ENCODE results near the gene DLEC1.

DNA sequence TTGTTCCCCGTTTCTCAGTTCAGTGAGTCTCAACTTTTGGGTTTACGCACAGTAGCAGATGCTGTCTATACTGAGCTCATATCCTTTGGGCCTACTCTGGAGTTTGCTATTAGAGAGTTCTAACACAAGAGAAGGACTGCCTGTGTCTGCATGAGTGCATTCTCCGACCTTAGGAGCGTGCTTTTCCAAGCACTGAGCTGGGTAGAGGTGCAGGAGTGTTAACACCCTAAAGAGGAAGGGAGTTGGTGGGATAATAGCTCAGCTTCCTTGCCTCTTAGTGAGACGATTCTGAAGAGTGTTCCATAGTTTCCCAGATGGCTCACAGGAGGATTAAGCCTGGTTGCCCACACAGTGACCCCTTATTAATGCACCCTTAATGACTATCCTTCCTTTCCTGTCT lies 119.5 kb downstream of the DLEC1 start:
- TF ChIP-seq, protein P1, sequence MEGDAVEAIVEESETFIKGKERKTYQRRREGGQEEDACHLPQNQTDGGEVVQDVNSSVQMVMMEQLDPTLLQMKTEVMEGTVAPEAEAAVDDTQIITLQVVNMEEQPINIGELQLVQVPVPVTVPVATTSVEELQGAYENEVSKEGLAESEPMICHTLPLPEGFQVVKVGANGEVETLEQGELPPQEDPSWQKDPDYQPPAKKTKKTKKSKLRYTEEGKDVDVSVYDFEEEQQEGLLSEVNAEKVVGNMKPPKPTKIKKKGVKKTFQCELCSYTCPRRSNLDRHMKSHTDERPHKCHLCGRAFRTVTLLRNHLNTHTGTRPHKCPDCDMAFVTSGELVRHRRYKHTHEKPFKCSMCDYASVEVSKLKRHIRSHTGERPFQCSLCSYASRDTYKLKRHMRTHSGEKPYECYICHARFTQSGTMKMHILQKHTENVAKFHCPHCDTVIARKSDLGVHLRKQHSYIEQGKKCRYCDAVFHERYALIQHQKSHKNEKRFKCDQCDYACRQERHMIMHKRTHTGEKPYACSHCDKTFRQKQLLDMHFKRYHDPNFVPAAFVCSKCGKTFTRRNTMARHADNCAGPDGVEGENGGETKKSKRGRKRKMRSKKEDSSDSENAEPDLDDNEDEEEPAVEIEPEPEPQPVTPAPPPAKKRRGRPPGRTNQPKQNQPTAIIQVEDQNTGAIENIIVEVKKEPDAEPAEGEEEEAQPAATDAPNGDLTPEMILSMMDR (IDR thresholded peaks at IDR 0.05), result no peak
- TF ChIP-seq TP53 (CRISPR knock-in tag; IDR thresholded peaks at IDR 0.05) (no peak), TEAD4 (CRISPR knock-in tag; IDR thresholded peaks at IDR 0.05) (no peak), GRHL2 (CRISPR knock-in tag; IDR thresholded peaks at IDR 0.05; ENCODE audit: insufficient replicate concordance, severe bottlenecking) (no peak), NR1H2 (CRISPR knock-in tag; IDR thresholded peaks at IDR 0.05) (no peak), ZNF416 (CRISPR knock-in tag; IDR thresholded peaks at IDR 0.05) (no peak), CBFB (CRISPR knock-in tag; IDR thresholded peaks at IDR 0.05; ENCODE audit: low read depth) (no peak), JUN (CRISPR knock-in tag; IDR thresholded peaks at IDR 0.05) (no peak)
- TF ChIP-seq, protein P2, sequence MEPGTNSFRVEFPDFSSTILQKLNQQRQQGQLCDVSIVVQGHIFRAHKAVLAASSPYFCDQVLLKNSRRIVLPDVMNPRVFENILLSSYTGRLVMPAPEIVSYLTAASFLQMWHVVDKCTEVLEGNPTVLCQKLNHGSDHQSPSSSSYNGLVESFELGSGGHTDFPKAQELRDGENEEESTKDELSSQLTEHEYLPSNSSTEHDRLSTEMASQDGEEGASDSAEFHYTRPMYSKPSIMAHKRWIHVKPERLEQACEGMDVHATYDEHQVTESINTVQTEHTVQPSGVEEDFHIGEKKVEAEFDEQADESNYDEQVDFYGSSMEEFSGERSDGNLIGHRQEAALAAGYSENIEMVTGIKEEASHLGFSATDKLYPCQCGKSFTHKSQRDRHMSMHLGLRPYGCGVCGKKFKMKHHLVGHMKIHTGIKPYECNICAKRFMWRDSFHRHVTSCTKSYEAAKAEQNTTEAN (CRISPR knock-in tag; IDR thresholded peaks at IDR 0.05), result no peak
- TF ChIP-seq, protein P3, sequence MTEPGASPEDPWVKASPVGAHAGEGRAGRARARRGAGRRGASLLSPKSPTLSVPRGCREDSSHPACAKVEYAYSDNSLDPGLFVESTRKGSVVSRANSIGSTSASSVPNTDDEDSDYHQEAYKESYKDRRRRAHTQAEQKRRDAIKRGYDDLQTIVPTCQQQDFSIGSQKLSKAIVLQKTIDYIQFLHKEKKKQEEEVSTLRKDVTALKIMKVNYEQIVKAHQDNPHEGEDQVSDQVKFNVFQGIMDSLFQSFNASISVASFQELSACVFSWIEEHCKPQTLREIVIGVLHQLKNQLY (CRISPR knock-in tag; IDR thresholded peaks at IDR 0.05), result no peak
- TF ChIP-seq, protein P4, sequence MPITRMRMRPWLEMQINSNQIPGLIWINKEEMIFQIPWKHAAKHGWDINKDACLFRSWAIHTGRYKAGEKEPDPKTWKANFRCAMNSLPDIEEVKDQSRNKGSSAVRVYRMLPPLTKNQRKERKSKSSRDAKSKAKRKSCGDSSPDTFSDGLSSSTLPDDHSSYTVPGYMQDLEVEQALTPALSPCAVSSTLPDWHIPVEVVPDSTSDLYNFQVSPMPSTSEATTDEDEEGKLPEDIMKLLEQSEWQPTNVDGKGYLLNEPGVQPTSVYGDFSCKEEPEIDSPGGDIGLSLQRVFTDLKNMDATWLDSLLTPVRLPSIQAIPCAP (CRISPR knock-in tag; IDR thresholded peaks at IDR 0.05), result no peak
- TF ChIP-seq, protein P5, sequence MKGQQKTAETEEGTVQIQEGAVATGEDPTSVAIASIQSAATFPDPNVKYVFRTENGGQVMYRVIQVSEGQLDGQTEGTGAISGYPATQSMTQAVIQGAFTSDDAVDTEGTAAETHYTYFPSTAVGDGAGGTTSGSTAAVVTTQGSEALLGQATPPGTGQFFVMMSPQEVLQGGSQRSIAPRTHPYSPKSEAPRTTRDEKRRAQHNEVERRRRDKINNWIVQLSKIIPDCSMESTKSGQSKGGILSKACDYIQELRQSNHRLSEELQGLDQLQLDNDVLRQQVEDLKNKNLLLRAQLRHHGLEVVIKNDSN (CRISPR knock-in tag; IDR thresholded peaks at IDR 0.05), result no peak
- TF ChIP-seq, protein P6, sequence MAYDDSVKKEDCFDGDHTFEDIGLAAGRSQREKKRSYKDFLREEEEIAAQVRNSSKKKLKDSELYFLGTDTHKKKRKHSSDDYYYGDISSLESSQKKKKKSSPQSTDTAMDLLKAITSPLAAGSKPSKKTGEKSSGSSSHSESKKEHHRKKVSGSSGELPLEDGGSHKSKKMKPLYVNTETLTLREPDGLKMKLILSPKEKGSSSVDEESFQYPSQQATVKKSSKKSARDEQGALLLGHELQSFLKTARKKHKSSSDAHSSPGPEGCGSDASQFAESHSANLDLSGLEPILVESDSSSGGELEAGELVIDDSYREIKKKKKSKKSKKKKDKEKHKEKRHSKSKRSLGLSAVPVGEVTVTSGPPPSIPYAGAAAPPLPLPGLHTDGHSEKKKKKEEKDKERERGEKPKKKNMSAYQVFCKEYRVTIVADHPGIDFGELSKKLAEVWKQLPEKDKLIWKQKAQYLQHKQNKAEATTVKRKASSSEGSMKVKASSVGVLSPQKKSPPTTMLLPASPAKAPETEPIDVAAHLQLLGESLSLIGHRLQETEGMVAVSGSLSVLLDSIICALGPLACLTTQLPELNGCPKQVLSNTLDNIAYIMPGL (CRISPR knock-in tag; IDR thresholded peaks at IDR 0.05), result no peak
- TF ChIP-seq, protein P7, sequence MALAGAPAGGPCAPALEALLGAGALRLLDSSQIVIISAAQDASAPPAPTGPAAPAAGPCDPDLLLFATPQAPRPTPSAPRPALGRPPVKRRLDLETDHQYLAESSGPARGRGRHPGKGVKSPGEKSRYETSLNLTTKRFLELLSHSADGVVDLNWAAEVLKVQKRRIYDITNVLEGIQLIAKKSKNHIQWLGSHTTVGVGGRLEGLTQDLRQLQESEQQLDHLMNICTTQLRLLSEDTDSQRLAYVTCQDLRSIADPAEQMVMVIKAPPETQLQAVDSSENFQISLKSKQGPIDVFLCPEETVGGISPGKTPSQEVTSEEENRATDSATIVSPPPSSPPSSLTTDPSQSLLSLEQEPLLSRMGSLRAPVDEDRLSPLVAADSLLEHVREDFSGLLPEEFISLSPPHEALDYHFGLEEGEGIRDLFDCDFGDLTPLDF (CRISPR knock-in tag; IDR thresholded peaks at IDR 0.05), result no peak

All from WTC11 (cell line).